Hepatocyte (in vitro differentiated cells): ENCODE data around the gene FOXN4. TPM values are rescaled to one million over a fixed set of nuclear protein-coding genes. Genes with fewer than 3 reads are reported as not detected.

Experiments
- DNase-seq: peaks from one replicate; pipeline ENCODE4 v3.0.0-alpha.2; 2016; ENCODE audit warnings: low spot score
- H2AFZ ChIP-seq: fragments of 200-600 bp; sonication (generic); 2 replicates; pipeline ENCODE4 v1.6.0; 2016; ENCODE audit warnings: antibody characterized with exemption, mild to moderate bottlenecking
- H3K27ac ChIP-seq: fragments of 200-600 bp; sonication (generic); 2 replicates; pipeline ENCODE4 v1.5.1; 2016; ENCODE audit warnings: mild to moderate bottlenecking
- H3K27me3 ChIP-seq: fragments of 200-600 bp; sonication (generic); 2 replicates; pipeline ENCODE4 v1.6.1; 2016
- H3K36me3 ChIP-seq: fragments of 200-600 bp; sonication (generic); replicated peaks from 2 replicates; pipeline ENCODE4 v1.5.1; 2016; ENCODE audit warnings: low read depth; ENCODE audit not compliant: insufficient read depth
- H3K4me1 ChIP-seq: fragments of 200-600 bp; sonication (generic); 2 replicates; pipeline ENCODE4 v1.5.1; 2016; ENCODE audit warnings: mild to moderate bottlenecking, moderate library complexity; ENCODE audit not compliant: insufficient read depth
- H3K4me2 ChIP-seq: fragments of 200-600 bp; sonication (generic); 2 replicates; pipeline ENCODE4 v1.6.0; 2016
- H3K4me3 ChIP-seq: fragments of 200-600 bp; sonication (generic); 2 replicates; pipeline ENCODE4 v1.5.1; 2016; ENCODE audit warnings: mild to moderate bottlenecking
- H3K79me2 ChIP-seq: fragments of 200-600 bp; sonication (generic); 2 replicates; pipeline ENCODE4 v1.6.0; 2017; ENCODE audit warnings: mild to moderate bottlenecking
- H3K9me2 ChIP-seq: fragments of 200-600 bp; sonication (generic); replicated peaks from 2 replicates; pipeline ENCODE4 v1.6.0; 2017; ENCODE audit warnings: mild to moderate bottlenecking; ENCODE audit not compliant: insufficient read depth
- H3K9me3 ChIP-seq: fragments of 200-600 bp; sonication (generic); 2 replicates; pipeline ENCODE4 v1.5.1; 2016; ENCODE audit warnings: low read depth, mild to moderate bottlenecking
- H4K20me1 ChIP-seq: fragments of 200-600 bp; sonication (generic); 2 replicates; pipeline ENCODE4 v1.6.0; 2016; ENCODE audit warnings: mild to moderate bottlenecking; ENCODE audit not compliant: insufficient read depth, poor library complexity, severe bottlenecking
- EZH2 ChIP-seq: fragments of 200-600 bp; sonication (generic); IDR thresholded peaks from 2 replicates; pipeline ENCODE4 v1.6.1; 2016; ENCODE audit warnings: antibody characterized with exemption, mild to moderate bottlenecking, borderline replicate concordance
- EZH2phosphoT487 ChIP-seq: fragments of 200-600 bp; sonication (generic); IDR thresholded peaks from one replicate; pipeline ENCODE4 v1.6.1; 2018; ENCODE audit warnings: antibody characterized with exemption, mild to moderate bottlenecking, low read depth, moderate library complexity; ENCODE audit not compliant: unreplicated experiment, severe bottlenecking
- WGBS: methylation state at CpG from one replicate; pipeline ENCODE4 v1.1.6; 2016; ENCODE audit warnings: low lambda C conversion rate; ENCODE audit errors: missing lambda C conversion rate; 5-methylcytosine and 5-hydroxymethylcytosine counted together
- polyA plus RNA-seq: library from polyadenylated mRNA; unstranded; fragments of >200 nt; fragmentation: Nextera tagmentation; extraction: Ambion mirVana; gene quantifications from 2 replicates; pipeline ENCODE4 v1.2.1, GENCODE V29; 2016
- total RNA-seq: library from RNA; depleted of rRNA; stranded (reverse); fragments of >200 nt; gene quantifications from 2 replicates; pipeline ENCODE4 v1.2.3, GENCODE V29; 2014
- TF ChIP-seq, protein P1 (sequence below): fragments of 200-600 bp; sonication (generic); IDR thresholded peaks from 2 replicates; pipeline ENCODE4 v1.5.1; 2016; ENCODE audit warnings: antibody characterized with exemption, mild to moderate bottlenecking; ENCODE audit not compliant: poor library complexity

FOXN4 gene
- total and polyA plus RNA-seq, 2 experiments from 2014 or later, result not detected

DNA sequence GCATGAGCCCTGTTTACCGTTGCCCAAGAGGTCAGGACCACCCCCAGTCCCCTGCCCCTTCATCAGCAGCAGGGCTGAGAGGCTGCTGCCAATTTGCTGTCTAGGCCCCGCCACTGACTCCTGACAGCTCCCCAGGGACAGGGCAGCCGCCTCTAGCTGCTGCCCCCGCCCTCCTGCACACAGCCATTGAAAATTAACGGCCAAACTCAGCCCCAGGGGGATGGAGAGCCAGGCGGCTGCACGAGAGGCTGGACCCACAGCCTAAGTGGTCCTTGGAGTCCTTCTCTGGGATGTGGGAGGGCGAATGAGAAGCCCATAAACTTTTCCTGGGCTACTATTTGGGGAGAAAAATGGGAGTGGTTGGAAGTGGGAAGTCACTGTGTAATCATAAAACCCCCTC lies 4.6 kb downstream of the FOXN4 start:
- Histone ChIP-seq H4K20me1 (no peaks in the 10 kb centered on the region), H3K27me3 (peaks cover 51% of the 10 kb centered on the region), H3K4me1 (peaks cover 9% of the 10 kb centered on the region), H3K4me3 (no peak overlapping the region), H3K9me3 (no peaks in the 10 kb centered on the region), H3K4me2 (no peak overlapping the region), H3K27ac (no peak overlapping the region), H3K79me2 (no peaks in the 10 kb centered on the region), H3K36me3 (no peaks in the 10 kb centered on the region), H3K9me2 (no peaks in the 10 kb centered on the region), H2AFZ (no peak overlapping the region)
- 40% methylated on average over 8 of the region's 8 CpGs for WGBS
- no peak for DNase-seq
- TF ChIP-seq, protein P1, sequence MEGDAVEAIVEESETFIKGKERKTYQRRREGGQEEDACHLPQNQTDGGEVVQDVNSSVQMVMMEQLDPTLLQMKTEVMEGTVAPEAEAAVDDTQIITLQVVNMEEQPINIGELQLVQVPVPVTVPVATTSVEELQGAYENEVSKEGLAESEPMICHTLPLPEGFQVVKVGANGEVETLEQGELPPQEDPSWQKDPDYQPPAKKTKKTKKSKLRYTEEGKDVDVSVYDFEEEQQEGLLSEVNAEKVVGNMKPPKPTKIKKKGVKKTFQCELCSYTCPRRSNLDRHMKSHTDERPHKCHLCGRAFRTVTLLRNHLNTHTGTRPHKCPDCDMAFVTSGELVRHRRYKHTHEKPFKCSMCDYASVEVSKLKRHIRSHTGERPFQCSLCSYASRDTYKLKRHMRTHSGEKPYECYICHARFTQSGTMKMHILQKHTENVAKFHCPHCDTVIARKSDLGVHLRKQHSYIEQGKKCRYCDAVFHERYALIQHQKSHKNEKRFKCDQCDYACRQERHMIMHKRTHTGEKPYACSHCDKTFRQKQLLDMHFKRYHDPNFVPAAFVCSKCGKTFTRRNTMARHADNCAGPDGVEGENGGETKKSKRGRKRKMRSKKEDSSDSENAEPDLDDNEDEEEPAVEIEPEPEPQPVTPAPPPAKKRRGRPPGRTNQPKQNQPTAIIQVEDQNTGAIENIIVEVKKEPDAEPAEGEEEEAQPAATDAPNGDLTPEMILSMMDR, result no peak
- TF ChIP-seq EZH2 (no peak), EZH2phosphoT487 (no peak)

DNA sequence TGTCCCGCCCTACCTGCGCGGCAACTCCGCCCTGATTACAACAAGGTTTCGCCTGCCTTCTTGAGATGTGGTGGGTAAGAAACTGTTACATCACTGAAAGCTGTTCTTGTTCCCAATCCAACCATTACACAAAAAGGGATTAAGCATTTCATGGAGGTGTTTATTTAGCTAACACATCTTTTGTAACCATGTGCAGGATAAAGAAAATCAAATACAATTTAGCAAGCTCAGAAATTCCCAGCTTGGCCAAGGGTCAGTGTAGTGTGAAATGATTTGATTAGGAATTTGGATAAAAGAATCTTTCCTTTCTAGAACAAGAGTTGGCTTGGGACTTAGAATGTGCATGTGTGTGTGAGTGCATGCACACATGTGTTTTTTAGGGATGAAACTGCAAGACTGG lies 6.3 kb downstream of the FOXN4 start:
- H3K79me2 ChIP-seq, result no peaks in the 10 kb centered on the region
- no peaks in the 10 kb centered on the region for H3K4me1 ChIP-seq
- no peak overlapping the region for H3K4me2 ChIP-seq
- no peaks in the 10 kb centered on the region for H3K36me3 ChIP-seq
- WGBS, result 65% methylated on average over 5 of the region's 5 CpGs
- peaks cover 34% of the 10 kb centered on the region for H3K27me3 ChIP-seq
- H3K4me3 ChIP-seq, result no peak overlapping the region
- H3K9me2 ChIP-seq, result no peaks in the 10 kb centered on the region
- no peaks in the 10 kb centered on the region for H4K20me1 ChIP-seq
- no peak overlapping the region for H2AFZ ChIP-seq
- TF ChIP-seq EZH2, result no peak
- TF ChIP-seq, protein P1, result no peak
- TF ChIP-seq EZH2phosphoT487, result no peak
- DNase-seq, result no peak
- no peak overlapping the region for H3K27ac ChIP-seq
- no peaks in the 10 kb centered on the region for H3K9me3 ChIP-seq

DNA sequence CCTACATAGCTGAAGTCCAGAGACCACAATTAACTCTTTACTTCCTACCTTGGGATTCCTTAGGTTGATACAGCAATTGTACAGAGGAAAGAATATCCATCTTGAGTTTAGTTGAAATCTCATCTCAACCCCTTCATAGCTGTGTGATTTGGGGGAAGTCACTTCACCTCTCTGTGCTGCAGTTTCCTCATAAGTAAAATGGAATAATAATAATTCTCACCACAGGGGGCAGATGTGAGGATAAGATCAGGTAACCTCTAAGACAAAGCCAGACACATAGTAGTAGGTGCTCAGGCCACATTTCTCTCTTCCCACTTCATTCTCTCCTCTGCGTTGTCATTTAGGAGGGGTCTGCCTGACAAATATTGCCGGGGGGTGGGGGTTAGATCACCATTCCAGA lies 6.7 kb downstream of the FOXN4 start:
- WGBS, result 57% methylated on average over 2 of the region's 2 CpGs
- TF ChIP-seq, protein P1, result no peak
- TF ChIP-seq EZH2phosphoT487, result no peak
- no peak for TF ChIP-seq EZH2
- DNase-seq, result peak; percentile 31

More for the DNA sequence above, 6.7 kb downstream of the FOXN4 start:
- no peaks in the 10 kb centered on the region for H3K4me1 ChIP-seq
- no peak overlapping the region for H2AFZ ChIP-seq
- no peaks in the 10 kb centered on the region for H3K36me3 ChIP-seq
- H3K79me2 ChIP-seq, result no peaks in the 10 kb centered on the region
- H3K27me3 ChIP-seq, result peaks cover 30% of the 10 kb centered on the region
- H3K27ac ChIP-seq, result no peak overlapping the region
- H3K4me3 ChIP-seq, result no peak overlapping the region
- H4K20me1 ChIP-seq, result no peaks in the 10 kb centered on the region
- no peaks in the 10 kb centered on the region for H3K9me3 ChIP-seq
- H3K4me2 ChIP-seq, result no peak overlapping the region
- no peaks in the 10 kb centered on the region for H3K9me2 ChIP-seq
